Measurements from ENCODE around the gene POLK. TPM values are rescaled to one million over a fixed set of nuclear protein-coding genes. Genes with fewer than 3 reads are reported as not detected.

POLK gene
- total and polyA plus RNA-seq, 7 donors = 4.9 to 29.9 (median 18.9) TPM

GRCh38 chr5:75616371-75616881 is 104.7 kb downstream of the POLK start:
- no peak for ATAC-seq
- WGBS, 3 donors = 69 to 73% (median 72%) methylated on average over 4 of the region's 4 CpGs
- TF ChIP-seq, protein P1, sequence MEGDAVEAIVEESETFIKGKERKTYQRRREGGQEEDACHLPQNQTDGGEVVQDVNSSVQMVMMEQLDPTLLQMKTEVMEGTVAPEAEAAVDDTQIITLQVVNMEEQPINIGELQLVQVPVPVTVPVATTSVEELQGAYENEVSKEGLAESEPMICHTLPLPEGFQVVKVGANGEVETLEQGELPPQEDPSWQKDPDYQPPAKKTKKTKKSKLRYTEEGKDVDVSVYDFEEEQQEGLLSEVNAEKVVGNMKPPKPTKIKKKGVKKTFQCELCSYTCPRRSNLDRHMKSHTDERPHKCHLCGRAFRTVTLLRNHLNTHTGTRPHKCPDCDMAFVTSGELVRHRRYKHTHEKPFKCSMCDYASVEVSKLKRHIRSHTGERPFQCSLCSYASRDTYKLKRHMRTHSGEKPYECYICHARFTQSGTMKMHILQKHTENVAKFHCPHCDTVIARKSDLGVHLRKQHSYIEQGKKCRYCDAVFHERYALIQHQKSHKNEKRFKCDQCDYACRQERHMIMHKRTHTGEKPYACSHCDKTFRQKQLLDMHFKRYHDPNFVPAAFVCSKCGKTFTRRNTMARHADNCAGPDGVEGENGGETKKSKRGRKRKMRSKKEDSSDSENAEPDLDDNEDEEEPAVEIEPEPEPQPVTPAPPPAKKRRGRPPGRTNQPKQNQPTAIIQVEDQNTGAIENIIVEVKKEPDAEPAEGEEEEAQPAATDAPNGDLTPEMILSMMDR (IDR thresholded peaks at IDR 0.05) = no peak
- intact Hi-C loops (cut with DNase I) = no loop called here
- H3K27ac ChIP-seq = no peak overlapping the region
- no peaks in the 10 kb centered on the region for H3K9me3 ChIP-seq
- H3K27me3 ChIP-seq (ENCODE audit: insufficient read depth in 3 of 3, low read length in 2 of 3) = no peaks in the 10 kb centered on the region
- no peak overlapping the region for H3K4me3 ChIP-seq
- no peak for DNase-seq
- H3K4me1 ChIP-seq = peaks cover 4% of the 10 kb centered on the region
- no peaks in the 10 kb centered on the region for H3K36me3 ChIP-seq (ENCODE audit: insufficient read depth in 1 of 2, low read depth in 1 of 2)

DNA sequence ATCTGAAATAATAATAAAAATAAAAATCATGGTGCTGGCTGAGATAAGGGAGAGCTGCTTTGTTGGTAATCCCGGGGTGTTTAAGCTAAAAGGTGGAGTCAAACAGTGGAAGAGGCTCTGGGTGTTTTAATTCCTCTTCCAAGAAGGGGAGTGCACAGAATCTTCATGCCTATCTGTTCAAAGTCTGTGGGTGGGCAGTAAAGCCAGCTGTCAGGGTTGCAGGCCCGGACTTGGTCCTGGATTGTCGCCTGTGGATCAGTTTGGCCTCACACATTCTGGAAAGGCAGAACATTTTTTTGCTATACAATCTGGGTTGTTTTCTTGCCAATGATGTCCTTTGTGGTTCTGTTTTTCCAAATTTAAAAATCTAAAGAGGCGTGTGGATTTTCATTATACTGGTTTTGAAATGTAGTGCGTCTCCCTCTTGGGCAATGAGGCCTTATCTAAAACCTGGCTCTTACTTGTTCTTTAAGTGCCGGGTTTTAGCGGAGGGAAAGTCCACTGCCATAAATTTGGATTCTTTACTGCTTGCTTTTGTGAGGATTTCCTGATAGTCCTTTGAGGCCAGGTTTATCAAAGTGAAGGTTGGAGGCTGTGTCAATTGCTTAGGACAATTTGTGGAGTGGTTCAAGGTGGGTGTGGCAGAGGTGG is 105.4 kb downstream of the POLK start:
- intact Hi-C loops (cut with DNase I) = no loop called here
- TF ChIP-seq, protein P1 (IDR thresholded peaks at IDR 0.05) = no peak
- H3K27ac ChIP-seq = no peak overlapping the region

DNA sequence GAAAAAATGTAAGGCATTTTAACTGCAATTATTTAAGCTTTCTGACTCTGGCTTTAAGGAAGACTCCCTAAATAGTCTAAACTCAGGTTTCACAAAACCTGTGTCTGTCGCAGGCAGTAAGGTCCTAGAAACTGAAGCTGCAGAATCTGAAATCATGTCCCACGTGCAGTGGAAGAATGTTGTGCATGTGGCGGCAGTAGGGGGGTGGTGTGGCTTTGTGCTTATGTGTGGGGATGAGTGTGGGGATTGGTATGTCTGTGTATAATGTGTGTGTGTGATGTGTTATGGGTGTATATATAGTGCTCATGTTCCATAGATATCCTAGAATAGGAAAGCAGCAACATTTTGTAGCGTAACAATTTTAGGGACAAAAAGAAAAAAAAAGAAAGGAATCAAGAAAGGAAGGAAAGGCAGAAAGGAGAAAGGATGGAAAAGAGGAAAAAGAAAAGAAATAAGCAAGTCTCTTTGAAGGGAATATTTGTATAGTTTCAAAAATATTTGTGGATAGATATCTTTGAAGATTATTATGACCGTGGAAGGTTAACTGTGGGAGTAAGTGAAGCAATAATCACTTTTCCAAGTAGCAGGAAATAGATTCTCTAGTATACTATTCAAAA is 106.2 kb downstream of the POLK start:
- H3K27me3 ChIP-seq (ENCODE audit: insufficient read depth in 3 of 3, low read length in 2 of 3) = no peaks in the 10 kb centered on the region
- H3K4me3 ChIP-seq = no peak overlapping the region
- DNase-seq (no peak), ATAC-seq (no peak)
- WGBS, 3 donors = 83 to 88% (median 86%) methylated on average over 5 of the region's 5 CpGs
- no peak overlapping the region for H3K27ac ChIP-seq
- intact Hi-C loops (cut with DNase I) = no loop called here
- TF ChIP-seq, protein P1 (IDR thresholded peaks at IDR 0.05) = no peak
- H3K9me3 ChIP-seq = no peaks in the 10 kb centered on the region
- no peaks in the 10 kb centered on the region for H3K36me3 ChIP-seq (ENCODE audit: insufficient read depth in 1 of 2, low read depth in 1 of 2)
- H3K4me1 ChIP-seq = no peaks in the 10 kb centered on the region

More for the DNA sequence above, 105.4 kb downstream of the POLK start:
- H3K27me3 ChIP-seq (ENCODE audit: insufficient read depth in 3 of 3, low read length in 2 of 3) = no peaks in the 10 kb centered on the region
- H3K9me3 ChIP-seq = no peaks in the 10 kb centered on the region
- no peaks in the 10 kb centered on the region for H3K36me3 ChIP-seq (ENCODE audit: insufficient read depth in 1 of 2, low read depth in 1 of 2)
- ATAC-seq (no peak), DNase-seq (no peak)
- WGBS, 3 donors = 52 to 56% (median 52%) methylated on average over 7 of the region's 7 CpGs
- H3K4me3 ChIP-seq = no peak overlapping the region
- H3K4me1 ChIP-seq = no peaks in the 10 kb centered on the region

DNA sequence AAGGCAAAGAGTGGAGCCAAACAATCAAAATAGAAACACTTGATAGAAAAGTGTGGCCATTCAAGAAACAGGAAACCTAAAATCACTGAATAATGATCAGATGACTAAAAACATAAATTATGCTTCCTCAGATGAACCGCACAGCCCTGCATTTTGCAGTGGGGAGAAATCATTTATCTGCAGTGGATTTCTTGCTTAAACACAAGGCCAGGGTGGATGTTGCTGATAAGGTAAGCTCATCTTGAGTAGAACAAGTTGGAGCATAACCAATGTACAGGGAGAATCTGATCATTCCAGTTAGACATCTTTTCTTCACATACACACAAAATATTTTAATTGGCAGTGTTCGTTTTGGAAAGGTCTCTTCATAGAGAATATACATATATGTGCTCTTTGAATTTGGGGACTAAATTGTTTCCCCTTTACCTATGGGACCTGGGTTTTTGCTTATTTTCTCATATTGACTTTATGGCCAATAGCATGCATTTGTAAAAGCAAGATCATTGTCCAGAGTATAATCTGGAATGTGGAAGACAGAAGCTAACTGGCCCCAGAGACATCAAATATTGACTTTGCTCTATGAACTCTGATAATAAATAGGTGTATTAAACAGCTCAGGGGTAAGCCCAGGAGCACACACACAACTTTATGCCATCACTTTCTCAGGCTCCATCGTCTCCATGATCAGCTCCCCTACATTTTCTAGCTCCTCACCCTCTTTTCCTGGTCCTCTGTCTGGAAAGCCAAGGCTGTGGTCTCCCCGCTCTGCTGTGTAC is 108.7 kb downstream of the POLK start:
- 83 to 87% (median 85%) methylated on average over 4 of the region's 4 CpGs for WGBS, 3 donors
- no peak for ATAC-seq
- intact Hi-C loops (cut with DNase I) = no loop called here

More for the DNA sequence above, 108.7 kb downstream of the POLK start:
- Histone ChIP-seq H3K36me3 (ENCODE audit: insufficient read depth in 1 of 2, low read depth in 1 of 2) (no peaks in the 10 kb centered on the region), H3K9me3 (no peaks in the 10 kb centered on the region), H3K4me1 (no peaks in the 10 kb centered on the region), H3K4me3 (no peak overlapping the region), H3K27ac (no peak overlapping the region), H3K27me3 (ENCODE audit: insufficient read depth in 3 of 3, low read length in 2 of 3) (no peaks in the 10 kb centered on the region)
- no peak for DNase-seq
- TF ChIP-seq, protein P1 (IDR thresholded peaks at IDR 0.05) = no peak
